B cell (primary cell): ENCODE measurements around the gene SHC3. TPM values are rescaled to one million over a fixed set of nuclear protein-coding genes. Genes with fewer than 3 reads are reported as not detected.

Source experiments
- ATAC-seq: fragments of 200-7000 bp; cut with Tn5 transposase; one replicate; pipeline ENCODE4 v1.10.0; 2021; ENCODE audit warnings: low read depth, mild to moderate bottlenecking, moderate number of reproducible peaks, moderate library complexity
- CTCF ChIA-PET: fragments of 350-600 bp; sonication (Branson Sonifier 250); formaldehyde crosslinking; loops from one replicate; lab custom pipeline; 2021; ENCODE audit warnings: antibody characterized with exemption, inconsistent platforms; lab: Charles Lee
- POLR2A ChIA-PET: fragments of 350-600 bp; sonication (Branson Sonifier 250); formaldehyde crosslinking; loops from one replicate; lab custom pipeline; 2021; ENCODE audit warnings: antibody characterized with exemption; lab: Charles Lee
- DNase-seq: peaks from one replicate; pipeline ENCODE4 v3.0.0; 2013
- H2AFZ ChIP-seq: 2 replicates; pipeline ENCODE4 v1.6.1; 2012; ENCODE audit warnings: mild to moderate bottlenecking, low read depth, low read length; ENCODE audit not compliant: insufficient read depth, poor library complexity, severe bottlenecking
- H3K27ac ChIP-seq, 2 donors: 1 replicate in 1 of 2; 2 replicates in 1 of 2; pipeline ENCODE4 v1.5.1; 2012 to 2013; ENCODE audit warnings: low read length in 2 of 2, mild to moderate bottlenecking in 2 of 2, moderate library complexity in 1 of 2
- H3K27me3 ChIP-seq, 4 experiments: fragments of 200-600 bp in 1 of 4; sonication (generic) in 1 of 4; replicated peaks in 1 of 4; 1 replicate in 2 of 4; 2 replicates in 2 of 4; pipeline versions ENCODE4 v1.6.1 to v1.7.0; 2013 to 2016; ENCODE audit warnings: low read length in 3 of 4, mild to moderate bottlenecking in 2 of 4, mixed read lengths in 1 of 4, moderate library complexity in 1 of 4; ENCODE audit not compliant: insufficient read depth in 4 of 4, control insufficient read depth in 3 of 4; ENCODE audit errors: control extremely low read depth in 1 of 4
- H3K36me3 ChIP-seq, 2 experiments: replicated peaks in 1 of 2; 1 replicate in 1 of 2; 2 replicates in 1 of 2; pipeline versions ENCODE4 v1.6.1 to v1.7.1; 2013; ENCODE audit warnings: low read length in 1 of 2; ENCODE audit not compliant: insufficient read depth in 2 of 2, control insufficient read depth in 1 of 2; ENCODE audit errors: control extremely low read depth in 1 of 2, extremely low read depth in 1 of 2
- H3K4me1 ChIP-seq, 2 donors: fragments of 200-600 bp in 1 of 2; sonication (generic) in 1 of 2; 1 replicate in 1 of 2; 2 replicates in 1 of 2; pipeline versions ENCODE4 v1.5.1 to v1.6.1; 2013 to 2017; ENCODE audit warnings: low read length in 2 of 2; ENCODE audit not compliant: control insufficient read depth in 2 of 2, insufficient read depth in 2 of 2
- H3K4me2 ChIP-seq: replicated peaks from 2 replicates; pipeline ENCODE3; 2012; ENCODE audit warnings: mild to moderate bottlenecking, low read depth, low read length; ENCODE audit not compliant: poor library complexity, severe bottlenecking
- H3K4me3 ChIP-seq, 5 experiments: fragments of 200-600 bp in 1 of 5; sonication (generic) in 1 of 5; 1 replicate in 3 of 5; 2 replicates in 2 of 5; pipeline versions ENCODE4 v1.5.1 to v1.7.0; 2011 to 2016; ENCODE audit warnings: low read length in 4 of 5, mild to moderate bottlenecking in 4 of 5, low read depth in 2 of 5, control low read depth in 1 of 5, moderate library complexity in 1 of 5; ENCODE audit not compliant: insufficient read depth in 1 of 5; ENCODE audit errors: control extremely low read depth in 1 of 5, extremely low read depth in 1 of 5
- H3K79me2 ChIP-seq: fragments of 200-600 bp; sonication (generic); one replicate; pipeline ENCODE4 v1.6.0; 2016; ENCODE audit warnings: low read length; ENCODE audit not compliant: control insufficient read depth, insufficient read depth
- H3K9ac ChIP-seq: fragments of 200-600 bp; sonication (generic); 2 replicates; pipeline ENCODE4 v1.6.1; 2017; ENCODE audit warnings: mild to moderate bottlenecking, low read length, moderate library complexity
- H3K9me3 ChIP-seq, 3 donors: one replicate each; pipeline versions ENCODE4 v1.6.1 to v1.7.1; 2013; ENCODE audit warnings: low read length in 2 of 3; ENCODE audit not compliant: control insufficient read depth in 2 of 3, insufficient read depth in 1 of 3; ENCODE audit errors: control extremely low read depth in 1 of 3
- H4K20me1 ChIP-seq: 2 replicates; pipeline ENCODE4 v1.6.0; 2012; ENCODE audit warnings: mild to moderate bottlenecking, low read length; ENCODE audit not compliant: insufficient read depth, control insufficient read depth, poor library complexity, severe bottlenecking
- H3K27ac Mint-ChIP-seq: one replicate; pipeline ENCODE4 v1.8.0; 2021; ENCODE audit warnings: mixed read lengths
- H3K27me3 Mint-ChIP-seq: one replicate; pipeline ENCODE4 v1.8.0; 2021; ENCODE audit warnings: mixed read lengths
- H3K4me1 Mint-ChIP-seq: one replicate; pipeline ENCODE4 v1.8.0; 2021; ENCODE audit warnings: mixed read lengths
- H3K4me3 Mint-ChIP-seq: one replicate; pipeline ENCODE4 v1.8.0; 2021; ENCODE audit warnings: mixed read lengths
- H3K9me3 Mint-ChIP-seq: one replicate; pipeline ENCODE4 v1.8.0; 2022; ENCODE audit warnings: mixed read lengths; ENCODE audit not compliant: insufficient read depth
- CTCF ChIP-seq: fragments of 200-600 bp; IDR thresholded peaks from one replicate; pipeline ENCODE4 v1.8.0; 2022; ENCODE audit warnings: antibody characterized with exemption, mild to moderate bottlenecking
- EZH2 ChIP-seq: IDR thresholded peaks from 2 replicates; pipeline ENCODE4 v1.6.1; 2012; ENCODE audit warnings: borderline replicate concordance, low read depth, mild to moderate bottlenecking, moderate library complexity, low read length; ENCODE audit not compliant: insufficient read depth, poor library complexity, severe bottlenecking
- WGBS: methylation state at CpG from one replicate; pipeline ENCODE4 v1.1.5; 2013; ENCODE audit warnings: missing lambda C conversion rate; ENCODE audit not compliant: insufficient coverage; 5-methylcytosine and 5-hydroxymethylcytosine counted together
- intact Hi-C: fragments of 100-400 bp; cut with micrococcal nuclease; formaldehyde crosslinking; loops from one replicate; pipeline ENCODE4 v1.10.0; 2022
- polyA plus RNA-seq: library from polyadenylated mRNA; depleted of rRNA; stranded (reverse); fragments of >200 nt; gene quantifications from 2 replicates; pipeline ENCODE4 v1.2.3, GENCODE V29; 2012
- total RNA-seq, 2 donors: library from RNA; stranded (reverse); fragments of 120-200 nt in 1 of 2; gene quantifications; 1 replicate in 1 of 2; 2 replicates in 1 of 2; pipeline versions ENCODE4 v1.2.3 to v1.2.4, GENCODE V29; 2013 to 2022

The SHC3 gene
- total and polyA plus RNA-seq, 2 donors (not counting 1 experiment from before 2014, with no cell fraction given) = 0.03 TPM; not detected in 1

GRCh38 chr9:89078421-89078820, 100.2 kb downstream of the SHC3 start:
- CTCF ChIA-PET = no interaction called here
- WGBS = 70% methylated on average over 6 of the region's 6 CpGs
- H3K4me2 ChIP-seq = no peak overlapping the region
- no peaks in the 10 kb centered on the region for H3K36me3 ChIP-seq
- no peak overlapping the region for H3K27ac ChIP-seq
- H4K20me1 ChIP-seq = no peaks in the 10 kb centered on the region
- Mint-ChIP-seq H3K27me3 (peaks cover 48% of the 10 kb centered on the region), H3K4me3 (no peak overlapping the region), H3K27ac (no peak overlapping the region), H3K9me3 (no peaks in the 10 kb centered on the region), H3K4me1 (peaks cover 4% of the 10 kb centered on the region)
- intact Hi-C loops = no loop called here
- no peak overlapping the region for H2AFZ ChIP-seq
- peaks cover 0 to 10% (median 0%) of the 10 kb centered on the region in 3 donors for H3K9me3 ChIP-seq
- ATAC-seq (no peak), DNase-seq (no peak)
- no peaks in the 10 kb centered on the region for H3K79me2 ChIP-seq
- H3K27me3 ChIP-seq = peaks cover 0 to 13% (median 3%) of the 10 kb centered on the region in 4 experiments
- H3K9ac ChIP-seq = no peak overlapping the region
- POLR2A ChIA-PET = no interaction called here
- TF ChIP-seq EZH2 (no peak), CTCF (no peak)
- no peak overlapping the region for H3K4me3 ChIP-seq
- peaks cover 0 to 5% of the 10 kb centered on the region in 2 donors for H3K4me1 ChIP-seq

GRCh38 chr9:89077519-89077918, 101.1 kb downstream of the SHC3 start:
- Mint-ChIP-seq H3K27me3 (peaks cover 42% of the 10 kb centered on the region), H3K4me3 (no peak overlapping the region), H3K27ac (no peak overlapping the region), H3K9me3 (no peaks in the 10 kb centered on the region), H3K4me1 (peaks cover 4% of the 10 kb centered on the region)
- Histone ChIP-seq H3K27me3 (peaks cover 0 to 6% (median 3%) of the 10 kb centered on the region in 4 experiments), H3K9ac (no peak overlapping the region), H4K20me1 (no peaks in the 10 kb centered on the region), H3K36me3 (no peaks in the 10 kb centered on the region), H3K4me1 (peaks cover 0 to 5% of the 10 kb centered on the region in 2 donors), H3K4me2 (peak overlapping the region; percentile 17), H3K27ac (no peak overlapping the region), H2AFZ (peak overlapping the region; percentile 36), H3K9me3 (peaks cover 0 to 3% (median 0%) of the 10 kb centered on the region in 3 donors), H3K4me3 (no peak overlapping the region), H3K79me2 (no peaks in the 10 kb centered on the region)
- 40% methylated on average over 7 of the region's 7 CpGs for WGBS
- DNase-seq = peak; percentile 7
- CTCF ChIA-PET = no interaction called here
- POLR2A ChIA-PET = no interaction called here
- intact Hi-C loops = no loop called here
- no peak for ATAC-seq
- no peak for TF ChIP-seq CTCF
- no peak for TF ChIP-seq EZH2
